ENCODE results near the gene TTLL11.

GRCh38 chr9:121972501-121972981 lies 120.6 kb downstream of the TTLL11 start:
- no peak for TF ChIP-seq CTCF (IDR thresholded peaks at IDR 0.05)
- no peak for TF ChIP-seq EP300 (IDR thresholded peaks at IDR 0.05)
- TF ChIP-seq POLR2AphosphoS5 (IDR thresholded peaks at IDR 0.05): no peak

Data from esophagus muscularis mucosa (tissue), 4 donors.